Measurements from ENCODE around the gene ZNF646. TPM values are rescaled to one million over a fixed set of nuclear protein-coding genes. Genes with fewer than 3 reads are reported as not detected.

ZNF646 gene
- total RNA-seq, 1 donor from 2014 or later: 10.6 TPM

DNA sequence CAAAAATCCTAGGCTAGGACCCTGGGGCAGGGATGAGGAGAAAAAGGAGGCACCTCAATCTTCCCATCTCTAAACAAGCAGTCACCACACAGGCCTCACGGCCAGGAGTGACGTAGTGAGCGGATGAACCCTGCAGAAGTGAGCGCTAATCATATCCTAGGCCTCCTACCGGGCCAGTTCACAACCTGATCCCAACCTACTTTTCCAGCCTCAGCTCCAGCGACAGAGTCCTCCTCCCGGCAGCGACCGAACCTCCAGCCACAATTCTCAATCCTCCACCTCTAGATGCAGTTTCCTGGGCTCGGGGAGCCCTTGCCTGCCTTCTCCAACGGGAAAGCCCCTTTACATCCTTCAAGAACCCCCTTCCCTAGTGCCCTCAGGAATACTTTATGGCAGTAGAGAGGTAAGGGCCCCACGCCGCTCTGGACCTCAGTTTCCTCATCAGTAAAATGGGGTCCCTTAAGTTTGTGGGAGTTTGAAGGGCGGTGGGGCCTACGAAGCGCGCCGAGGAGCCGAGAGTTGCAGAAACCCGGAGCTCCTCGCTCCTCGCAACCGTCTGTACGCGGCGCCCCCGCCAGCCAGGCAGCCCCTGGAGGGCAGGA lies 1.6 kb upstream of the ZNF646 start:
- H3K27ac ChIP-seq: peak overlapping the region; percentile 94
- peaks cover 31% of the 10 kb centered on the region for H3K4me1 ChIP-seq
- peak overlapping the region; percentile 65 to 97 for H3K4me3 ChIP-seq
- H3K9me3 ChIP-seq: no peaks in the 10 kb centered on the region
- no peaks in the 10 kb centered on the region for H3K27me3 ChIP-seq
- TF ChIP-seq, protein P1, sequence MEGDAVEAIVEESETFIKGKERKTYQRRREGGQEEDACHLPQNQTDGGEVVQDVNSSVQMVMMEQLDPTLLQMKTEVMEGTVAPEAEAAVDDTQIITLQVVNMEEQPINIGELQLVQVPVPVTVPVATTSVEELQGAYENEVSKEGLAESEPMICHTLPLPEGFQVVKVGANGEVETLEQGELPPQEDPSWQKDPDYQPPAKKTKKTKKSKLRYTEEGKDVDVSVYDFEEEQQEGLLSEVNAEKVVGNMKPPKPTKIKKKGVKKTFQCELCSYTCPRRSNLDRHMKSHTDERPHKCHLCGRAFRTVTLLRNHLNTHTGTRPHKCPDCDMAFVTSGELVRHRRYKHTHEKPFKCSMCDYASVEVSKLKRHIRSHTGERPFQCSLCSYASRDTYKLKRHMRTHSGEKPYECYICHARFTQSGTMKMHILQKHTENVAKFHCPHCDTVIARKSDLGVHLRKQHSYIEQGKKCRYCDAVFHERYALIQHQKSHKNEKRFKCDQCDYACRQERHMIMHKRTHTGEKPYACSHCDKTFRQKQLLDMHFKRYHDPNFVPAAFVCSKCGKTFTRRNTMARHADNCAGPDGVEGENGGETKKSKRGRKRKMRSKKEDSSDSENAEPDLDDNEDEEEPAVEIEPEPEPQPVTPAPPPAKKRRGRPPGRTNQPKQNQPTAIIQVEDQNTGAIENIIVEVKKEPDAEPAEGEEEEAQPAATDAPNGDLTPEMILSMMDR (IDR thresholded peaks at IDR 0.05): no peak
- no peak for TF ChIP-seq POLR2A (IDR thresholded peaks at IDR 0.05)
- TF ChIP-seq POLR2AphosphoS5 (IDR thresholded peaks at IDR 0.05; ENCODE audit: insufficient read depth in 1 of 2, low read depth in 1 of 2): no peak
- peaks cover 0 to 14% of the 10 kb centered on the region in 2 donors for H3K36me3 ChIP-seq
- DNase-seq (ENCODE audit: extremely low spot score in 2 of 2): no peak
- intact Hi-C loops (cut with DNase I): loop anchor here (10.0 kb wide), 1 partner anchor 88 kb away; the partner anchor contains the start of gene HSD3B7

GRCh38 chr16:31073142-31073969 lies 866 bp upstream of the ZNF646 start:
- Histone ChIP-seq H3K27ac (peak overlapping the region; percentile 94), H3K4me1 (peaks cover 31% of the 10 kb centered on the region), H3K36me3 (peaks cover 0 to 21% of the 10 kb centered on the region in 2 donors), H3K4me3 (peak overlapping the region; percentile 65 to 97), H3K9me3 (no peaks in the 10 kb centered on the region), H3K27me3 (no peaks in the 10 kb centered on the region)
- TF ChIP-seq, protein P1 (IDR thresholded peaks at IDR 0.05): no peak
- TF ChIP-seq POLR2A (IDR thresholded peaks at IDR 0.05): no peak
- no peak for TF ChIP-seq POLR2AphosphoS5 (IDR thresholded peaks at IDR 0.05; ENCODE audit: insufficient read depth in 1 of 2, low read depth in 1 of 2)
- DNase-seq (ENCODE audit: extremely low spot score in 2 of 2): no peak
- intact Hi-C loops (cut with DNase I): loop anchor here (10.0 kb wide), 1 partner anchor 89 kb away; the partner anchor contains the start of gene HSD3B7

DNA sequence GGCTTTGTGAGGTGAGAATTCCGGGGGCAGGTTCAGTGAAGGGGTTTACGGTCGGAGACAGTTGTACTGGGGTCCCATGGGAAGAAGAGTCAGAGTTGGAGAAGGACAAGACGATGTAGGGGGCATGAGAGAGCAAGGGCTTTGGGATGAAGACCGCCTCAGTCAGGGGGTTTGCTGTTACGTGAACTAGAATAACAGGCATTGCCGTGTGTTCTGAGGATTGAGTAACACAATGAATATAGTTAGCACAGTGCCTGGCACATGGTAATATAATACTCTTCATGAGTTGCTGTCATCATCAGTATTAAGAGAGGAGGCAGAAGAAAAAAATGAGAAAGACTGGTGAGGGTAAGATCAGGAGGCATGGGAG lies 577 bp downstream of the ZNF646 start:
- Histone ChIP-seq H3K4me3 (peak overlapping the region; percentile 65 to 97), H3K4me1 (peaks cover 31% of the 10 kb centered on the region), H3K36me3 (peaks cover 0 to 35% of the 10 kb centered on the region in 2 donors), H3K27me3 (no peaks in the 10 kb centered on the region), H3K9me3 (no peaks in the 10 kb centered on the region), H3K27ac (peak overlapping the region; percentile 94)
- DNase-seq (ENCODE audit: extremely low spot score in 2 of 2): no peak
- intact Hi-C loops (cut with DNase I): loop anchor here (10.0 kb wide), 1 partner anchor 90 kb away; the partner anchor contains the start of gene HSD3B7
- TF ChIP-seq POLR2A (IDR thresholded peaks at IDR 0.05) (no peak), POLR2AphosphoS5 (IDR thresholded peaks at IDR 0.05; ENCODE audit: insufficient read depth in 1 of 2, low read depth in 1 of 2) (no peak)
- TF ChIP-seq, protein P1 (IDR thresholded peaks at IDR 0.05): no peak

DNA sequence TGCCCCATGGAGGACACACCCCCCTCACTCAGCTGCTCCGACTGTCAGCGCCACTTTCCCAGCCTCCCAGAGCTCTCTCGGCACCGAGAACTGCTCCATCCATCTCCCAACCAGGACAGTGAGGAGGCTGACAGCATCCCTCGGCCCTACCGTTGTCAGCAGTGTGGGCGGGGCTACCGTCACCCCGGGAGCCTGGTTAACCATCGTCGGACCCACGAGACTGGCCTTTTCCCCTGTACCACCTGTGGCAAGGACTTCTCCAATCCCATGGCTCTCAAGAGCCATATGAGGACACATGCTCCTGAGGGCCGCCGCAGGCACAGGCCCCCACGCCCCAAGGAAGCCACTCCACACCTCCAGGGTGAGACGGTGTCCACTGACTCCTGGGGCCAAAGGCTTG lies 2.1 kb downstream of the ZNF646 start:
- DNase-seq (ENCODE audit: extremely low spot score in 2 of 2): no peak
- no peak overlapping the region for H3K27ac ChIP-seq
- no peaks in the 10 kb centered on the region for H3K27me3 ChIP-seq
- H3K9me3 ChIP-seq: no peaks in the 10 kb centered on the region
- TF ChIP-seq, protein P1 (IDR thresholded peaks at IDR 0.05): no peak
- TF ChIP-seq POLR2A (IDR thresholded peaks at IDR 0.05) (no peak), POLR2AphosphoS5 (IDR thresholded peaks at IDR 0.05; ENCODE audit: insufficient read depth in 1 of 2, low read depth in 1 of 2) (no peak)
- H3K4me3 ChIP-seq: no peak overlapping the region
- intact Hi-C loops (cut with DNase I): loop anchor here (10.0 kb wide), 1 partner anchor 92 kb away; the partner anchor contains the start of gene HSD3B7
- peaks cover 0 to 51% of the 10 kb centered on the region in 2 donors for H3K36me3 ChIP-seq
- H3K4me1 ChIP-seq: peaks cover 31% of the 10 kb centered on the region

All from vagina (tissue), 2 donors.